Measurements from ENCODE around the gene ASXL3. TPM values are rescaled to one million over a fixed set of nuclear protein-coding genes. Genes with fewer than 3 reads are reported as not detected.

Gene ASXL3
- polyA plus RNA-seq, 4 donors: under 0.01 to 3.8 (median 0.16) TPM

DNA sequence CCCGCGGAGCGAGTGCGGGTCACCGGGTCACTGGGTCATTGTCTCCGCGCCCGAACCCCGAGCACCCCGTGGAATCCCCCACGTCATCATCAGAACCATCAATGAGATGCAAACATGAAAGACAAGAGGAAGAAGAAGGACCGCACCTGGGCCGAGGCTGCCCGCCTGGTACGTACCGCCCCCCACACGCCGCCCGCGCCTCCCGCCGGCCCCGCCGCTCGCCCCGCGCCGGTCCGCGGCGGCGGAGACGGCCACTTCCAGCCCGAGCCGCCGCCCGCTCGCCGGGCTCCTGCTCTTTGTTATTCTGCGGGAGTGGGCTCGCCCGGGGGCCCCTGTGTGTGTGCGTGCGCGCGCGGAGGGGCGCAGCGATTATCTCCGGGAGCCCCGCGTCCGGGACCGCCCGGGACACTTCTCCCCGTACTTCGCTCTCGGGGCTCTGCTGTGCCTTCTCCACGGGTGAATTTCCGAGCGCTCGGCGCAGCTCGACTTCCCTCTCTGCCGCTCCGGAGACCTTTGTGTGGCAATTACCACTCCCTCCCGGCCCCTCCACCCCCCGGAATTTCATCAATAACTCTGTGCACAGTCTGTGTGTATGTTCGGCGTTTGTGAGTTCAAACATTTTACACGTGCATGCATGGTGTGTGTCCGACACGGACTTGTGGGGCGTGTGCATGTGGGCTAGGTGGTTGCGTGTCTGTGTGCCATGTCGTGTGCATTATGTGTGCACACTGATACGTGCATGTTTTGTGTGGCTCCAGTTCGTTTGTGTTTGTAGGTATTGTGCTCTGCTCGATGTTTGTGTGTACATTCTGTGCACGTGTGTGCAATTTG is 714 bp downstream of the ASXL3 start:
- Histone ChIP-seq H3K27ac (ENCODE audit: low read depth in 1 of 3, low read length in 2 of 3) (peak overlapping the region in 1 of 3 donors; percentile 80), H3K9me3 (ENCODE audit: control insufficient read depth in 2 of 2, insufficient read depth in 1 of 2, low read depth in 1 of 2, low read length in 1 of 2) (no peaks in the 10 kb centered on the region), H3K4me1 (ENCODE audit: control insufficient read depth in 3 of 3, insufficient read depth in 2 of 3, low read depth in 1 of 3, low read length in 2 of 3) (peaks cover 0 to 4% (median 0%) of the 10 kb centered on the region in 3 donors), H3K4me3 (ENCODE audit: low read depth in 1 of 3, low read length in 3 of 3) (peak overlapping the region; percentile 56 to 64 (median 61)), H3K27me3 (ENCODE audit: control insufficient read depth in 3 of 3, insufficient read depth in 3 of 3, low read length in 3 of 3) (no peaks in the 10 kb centered on the region), H3K36me3 (ENCODE audit: control insufficient read depth in 3 of 3, insufficient read depth in 2 of 3, low read depth in 1 of 3, low read length in 3 of 3) (no peaks in the 10 kb centered on the region)
- DNase-seq (peak; percentile 53 to 80), FAIRE-seq (no peak)
- WGBS, 3 donors: 1 to 2% (median 1%) methylated on average over 36 to 80 of the region's 80 CpGs

GRCh38 chr18:33579349-33580215 is 1.6 kb downstream of the ASXL3 start:
- FAIRE-seq: no peak
- WGBS, 3 donors: 7 to 23% (median 20%) methylated on average over 16 of the region's 16 CpGs
- Histone ChIP-seq H3K27ac (ENCODE audit: low read depth in 1 of 3, low read length in 2 of 3) (peak overlapping the region in 1 of 3 donors; percentile 80), H3K4me3 (ENCODE audit: low read depth in 1 of 3, low read length in 3 of 3) (peak overlapping the region in 2 of 3 donors; percentile 56 to 61), H3K27me3 (ENCODE audit: control insufficient read depth in 3 of 3, insufficient read depth in 3 of 3, low read length in 3 of 3) (no peaks in the 10 kb centered on the region), H3K9me3 (ENCODE audit: control insufficient read depth in 2 of 2, insufficient read depth in 1 of 2, low read depth in 1 of 2, low read length in 1 of 2) (no peaks in the 10 kb centered on the region), H3K4me1 (ENCODE audit: control insufficient read depth in 3 of 3, insufficient read depth in 2 of 3, low read depth in 1 of 3, low read length in 2 of 3) (peaks cover 0 to 4% (median 0%) of the 10 kb centered on the region in 3 donors), H3K36me3 (ENCODE audit: control insufficient read depth in 3 of 3, insufficient read depth in 2 of 3, low read depth in 1 of 3, low read length in 3 of 3) (no peaks in the 10 kb centered on the region)
- DNase-seq: peak; percentile 13 to 27

DNA sequence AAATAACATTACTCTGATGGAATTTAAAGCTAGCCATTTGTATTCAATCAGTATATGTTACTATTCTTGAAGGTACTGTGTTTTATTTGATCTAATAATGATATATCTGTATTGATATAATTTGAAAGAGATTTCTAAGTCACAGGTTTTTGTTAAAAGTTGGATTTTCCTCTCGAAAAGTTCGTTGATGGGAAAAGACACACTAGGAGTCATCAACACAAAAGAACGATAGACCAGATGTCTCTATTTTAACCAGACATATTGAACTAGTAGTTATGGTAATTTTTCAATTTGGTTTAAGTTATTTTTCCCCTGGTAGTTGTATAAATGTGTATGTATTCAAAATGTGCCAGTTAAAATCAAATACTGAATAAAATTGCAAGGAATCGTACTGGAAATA is 2.5 kb downstream of the ASXL3 start:
- Histone ChIP-seq H3K4me3 (ENCODE audit: low read depth in 1 of 3, low read length in 3 of 3) (no peak overlapping the region), H3K27ac (ENCODE audit: low read depth in 1 of 3, low read length in 2 of 3) (no peak overlapping the region), H3K36me3 (ENCODE audit: control insufficient read depth in 3 of 3, insufficient read depth in 2 of 3, low read depth in 1 of 3, low read length in 3 of 3) (no peaks in the 10 kb centered on the region), H3K4me1 (ENCODE audit: control insufficient read depth in 3 of 3, insufficient read depth in 2 of 3, low read depth in 1 of 3, low read length in 2 of 3) (peaks cover 0 to 4% (median 0%) of the 10 kb centered on the region in 3 donors), H3K27me3 (ENCODE audit: control insufficient read depth in 3 of 3, insufficient read depth in 3 of 3, low read length in 3 of 3) (no peaks in the 10 kb centered on the region), H3K9me3 (ENCODE audit: control insufficient read depth in 2 of 2, insufficient read depth in 1 of 2, low read depth in 1 of 2, low read length in 1 of 2) (no peaks in the 10 kb centered on the region)
- no peak for DNase-seq
- WGBS, 3 donors: 89% methylated on average over 4 of the region's 4 CpGs
- no peak for FAIRE-seq

DNA sequence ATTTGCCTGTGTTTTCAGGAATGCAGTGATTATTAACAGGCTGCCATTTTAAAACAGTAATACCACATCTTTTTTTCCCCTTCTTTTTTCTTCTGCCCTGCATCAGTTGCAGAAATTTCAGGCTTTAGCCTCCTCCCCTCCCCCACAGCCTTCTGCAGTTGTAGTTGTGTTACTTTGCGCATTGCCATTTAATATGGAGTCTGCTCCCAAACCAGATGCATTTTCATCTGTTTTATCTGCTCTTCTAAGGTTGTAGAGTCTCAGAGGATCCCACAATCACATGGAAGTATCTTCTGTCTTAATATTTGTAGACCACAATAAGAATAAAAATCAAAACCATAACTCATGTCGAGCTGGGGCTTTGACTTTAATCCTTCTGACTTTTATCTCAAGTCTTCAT is 3.8 kb downstream of the ASXL3 start:
- Histone ChIP-seq H3K27ac (ENCODE audit: low read depth in 1 of 3, low read length in 2 of 3) (no peak overlapping the region), H3K9me3 (ENCODE audit: control insufficient read depth in 2 of 2, insufficient read depth in 1 of 2, low read depth in 1 of 2, low read length in 1 of 2) (no peaks in the 10 kb centered on the region), H3K4me3 (ENCODE audit: low read depth in 1 of 3, low read length in 3 of 3) (no peak overlapping the region), H3K27me3 (ENCODE audit: control insufficient read depth in 3 of 3, insufficient read depth in 3 of 3, low read length in 3 of 3) (no peaks in the 10 kb centered on the region), H3K36me3 (ENCODE audit: control insufficient read depth in 3 of 3, insufficient read depth in 2 of 3, low read depth in 1 of 3, low read length in 3 of 3) (no peaks in the 10 kb centered on the region), H3K4me1 (ENCODE audit: control insufficient read depth in 3 of 3, insufficient read depth in 2 of 3, low read depth in 1 of 3, low read length in 2 of 3) (peaks cover 0 to 4% (median 0%) of the 10 kb centered on the region in 3 donors)
- 68 to 77% (median 70%) methylated on average over 2 of the region's 2 CpGs for WGBS, 3 donors
- FAIRE-seq (no peak), DNase-seq (no peak)

DNA sequence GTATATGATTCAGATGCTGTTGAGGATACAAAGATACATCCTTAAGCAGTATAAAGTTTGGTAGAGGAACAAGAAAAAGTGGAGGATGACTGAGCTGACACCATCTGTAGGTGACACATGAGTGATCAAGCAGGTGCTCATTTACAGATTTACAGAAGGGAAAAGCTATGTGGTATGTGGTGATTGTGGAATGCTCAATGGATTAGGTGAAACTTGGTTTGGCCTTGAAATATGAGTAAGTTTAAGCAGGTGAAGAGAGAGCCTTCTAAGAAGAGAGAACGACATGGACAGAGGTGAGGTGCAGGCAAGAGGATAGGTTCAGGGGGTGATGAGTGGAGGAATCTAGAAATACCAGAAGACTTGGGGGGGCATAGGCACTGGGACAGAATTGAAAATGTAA is 5.9 kb downstream of the ASXL3 start:
- H3K4me3 ChIP-seq (ENCODE audit: low read depth in 1 of 3, low read length in 3 of 3): no peak overlapping the region
- peaks cover 0 to 4% (median 0%) of the 10 kb centered on the region in 3 donors for H3K4me1 ChIP-seq (ENCODE audit: control insufficient read depth in 3 of 3, insufficient read depth in 2 of 3, low read depth in 1 of 3, low read length in 2 of 3)
- no peaks in the 10 kb centered on the region for H3K9me3 ChIP-seq (ENCODE audit: control insufficient read depth in 2 of 2, insufficient read depth in 1 of 2, low read depth in 1 of 2, low read length in 1 of 2)
- H3K36me3 ChIP-seq (ENCODE audit: control insufficient read depth in 3 of 3, insufficient read depth in 2 of 3, low read depth in 1 of 3, low read length in 3 of 3): no peaks in the 10 kb centered on the region
- no peak for DNase-seq
- 87 to 93% (median 89%) methylated on average over 1 of the region's 1 CpG for WGBS, 3 donors
- no peaks in the 10 kb centered on the region for H3K27me3 ChIP-seq (ENCODE audit: control insufficient read depth in 3 of 3, insufficient read depth in 3 of 3, low read length in 3 of 3)
- no peak for FAIRE-seq
- no peak overlapping the region for H3K27ac ChIP-seq (ENCODE audit: low read depth in 1 of 3, low read length in 2 of 3)

DNA sequence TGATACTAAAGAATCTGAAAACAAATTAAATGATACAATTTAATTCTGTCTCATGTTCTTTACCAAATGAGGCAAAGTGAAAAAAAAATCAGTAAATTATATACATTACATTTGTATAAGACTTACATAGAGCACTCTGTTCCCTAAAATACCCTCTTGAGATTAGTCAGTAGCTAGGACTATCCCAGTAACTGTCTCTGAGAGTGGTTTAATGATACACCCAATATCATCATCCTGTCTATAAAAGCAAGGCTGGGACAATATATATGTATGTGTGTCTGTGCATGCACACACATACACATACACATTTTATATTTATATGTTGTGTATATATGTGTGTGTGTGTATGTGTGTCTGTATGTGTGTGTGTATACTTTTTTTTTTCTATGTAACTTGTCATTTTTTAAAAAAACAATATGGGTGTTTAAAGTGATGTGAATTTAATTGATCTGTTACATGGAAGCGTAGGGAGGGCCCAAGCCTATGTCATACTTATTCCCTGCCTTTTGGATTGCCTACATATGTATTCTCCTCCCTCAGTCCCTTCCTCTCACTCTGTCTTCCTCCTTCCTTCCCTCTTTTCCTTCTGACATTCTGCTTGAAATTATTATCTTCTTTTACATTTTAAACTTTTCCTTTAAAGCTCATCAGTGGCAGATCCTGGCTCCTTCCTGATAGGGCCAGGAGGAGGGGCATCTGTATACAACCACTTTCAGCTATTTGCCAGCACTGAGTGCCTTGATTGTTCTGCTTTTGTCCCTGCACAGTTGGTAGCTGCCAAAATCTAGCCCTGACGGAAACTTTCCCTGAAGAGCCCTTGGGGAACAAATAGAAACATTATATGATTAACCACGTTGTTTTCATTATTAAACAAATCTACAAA is 6.8 kb downstream of the ASXL3 start:
- FAIRE-seq: no peak
- Histone ChIP-seq H3K4me1 (ENCODE audit: control insufficient read depth in 3 of 3, insufficient read depth in 2 of 3, low read depth in 1 of 3, low read length in 2 of 3) (peaks cover 0 to 1% (median 0%) of the 10 kb centered on the region in 3 donors), H3K36me3 (ENCODE audit: control insufficient read depth in 3 of 3, insufficient read depth in 2 of 3, low read depth in 1 of 3, low read length in 3 of 3) (no peaks in the 10 kb centered on the region), H3K9me3 (ENCODE audit: control insufficient read depth in 2 of 2, insufficient read depth in 1 of 2, low read depth in 1 of 2, low read length in 1 of 2) (no peaks in the 10 kb centered on the region), H3K4me3 (ENCODE audit: low read depth in 1 of 3, low read length in 3 of 3) (no peak overlapping the region), H3K27ac (ENCODE audit: low read depth in 1 of 3, low read length in 2 of 3) (no peak overlapping the region), H3K27me3 (ENCODE audit: control insufficient read depth in 3 of 3, insufficient read depth in 3 of 3, low read length in 3 of 3) (no peaks in the 10 kb centered on the region)
- WGBS, 3 donors: 68 to 75% (median 71%) methylated on average over 3 of the region's 3 CpGs
- no peak for DNase-seq

DNA sequence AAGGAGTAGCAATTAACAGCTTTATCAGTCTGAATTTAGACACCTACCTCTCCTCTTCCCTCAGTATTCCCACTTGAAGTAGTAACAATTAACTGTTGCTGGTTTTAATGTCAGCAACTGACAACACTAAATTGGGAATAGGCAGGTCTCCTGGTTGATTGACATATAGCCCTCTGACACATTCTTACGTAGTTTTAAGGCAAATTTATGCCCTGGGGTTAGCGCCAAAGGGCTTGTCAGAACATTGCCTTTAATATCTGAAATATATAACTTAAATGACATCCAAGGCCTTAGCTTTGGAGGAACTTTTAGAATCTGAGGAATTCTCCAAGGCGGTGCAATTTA is 7.4 kb downstream of the ASXL3 start:
- no peak for FAIRE-seq

DNA sequence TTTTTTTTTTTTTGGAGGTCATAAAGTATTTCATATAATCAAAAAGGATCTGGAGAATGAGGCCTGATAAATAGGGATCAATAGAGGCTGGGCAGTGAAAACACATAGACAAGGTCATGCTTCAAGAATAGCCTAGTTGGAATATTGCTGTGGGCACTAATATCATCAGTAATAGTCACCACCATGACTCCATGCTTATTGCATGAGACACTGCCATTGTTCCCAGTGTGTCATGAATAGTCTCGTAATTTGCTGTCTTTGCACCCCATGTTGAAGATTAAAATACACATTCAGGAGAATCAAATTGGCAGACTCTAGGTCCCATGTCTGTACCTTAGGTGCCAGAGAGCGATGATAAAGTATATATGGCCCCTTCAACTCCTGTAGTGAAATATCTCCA is 10.3 kb downstream of the ASXL3 start:
- no peaks in the 10 kb centered on the region for H3K9me3 ChIP-seq (ENCODE audit: control insufficient read depth in 2 of 2, insufficient read depth in 1 of 2, low read depth in 1 of 2, low read length in 1 of 2)
- WGBS, 3 donors: 81 to 93% (median 90%) methylated on average over 2 of the region's 2 CpGs
- no peaks in the 10 kb centered on the region for H3K27me3 ChIP-seq (ENCODE audit: control insufficient read depth in 3 of 3, insufficient read depth in 3 of 3, low read length in 3 of 3)
- FAIRE-seq (no peak), DNase-seq (no peak)
- H3K27ac ChIP-seq (ENCODE audit: low read depth in 1 of 3, low read length in 2 of 3): no peak overlapping the region
- H3K36me3 ChIP-seq (ENCODE audit: control insufficient read depth in 3 of 3, insufficient read depth in 2 of 3, low read depth in 1 of 3, low read length in 3 of 3): no peaks in the 10 kb centered on the region
- H3K4me1 ChIP-seq (ENCODE audit: control insufficient read depth in 3 of 3, insufficient read depth in 2 of 3, low read depth in 1 of 3, low read length in 2 of 3): no peaks in the 10 kb centered on the region
- no peak overlapping the region for H3K4me3 ChIP-seq (ENCODE audit: low read depth in 1 of 3, low read length in 3 of 3)

More for the DNA sequence above, 7.4 kb downstream of the ASXL3 start:
- Histone ChIP-seq H3K4me3 (ENCODE audit: low read depth in 1 of 3, low read length in 3 of 3) (no peak overlapping the region), H3K27ac (ENCODE audit: low read depth in 1 of 3, low read length in 2 of 3) (no peak overlapping the region), H3K27me3 (ENCODE audit: control insufficient read depth in 3 of 3, insufficient read depth in 3 of 3, low read length in 3 of 3) (no peaks in the 10 kb centered on the region), H3K4me1 (ENCODE audit: control insufficient read depth in 3 of 3, insufficient read depth in 2 of 3, low read depth in 1 of 3, low read length in 2 of 3) (no peaks in the 10 kb centered on the region), H3K36me3 (ENCODE audit: control insufficient read depth in 3 of 3, insufficient read depth in 2 of 3, low read depth in 1 of 3, low read length in 3 of 3) (no peaks in the 10 kb centered on the region), H3K9me3 (ENCODE audit: control insufficient read depth in 2 of 2, insufficient read depth in 1 of 2, low read depth in 1 of 2, low read length in 1 of 2) (no peaks in the 10 kb centered on the region)
- 79 to 91% (median 90%) methylated on average over 3 of the region's 3 CpGs for WGBS, 3 donors
- DNase-seq: no peak

Measured in small intestine (tissue), 7 donors.